Hematopoietic multipotent progenitor cell treated with erythropoietin and hydrocortisone succinate and interleukin-3 and kit ligand, for 6 days (in vitro differentiated cells): ENCODE results near the gene ESPL1.

Source experiments
- DNase-seq: peaks from one replicate; pipeline ENCODE4 v3.0.0-alpha.2; 2015

Gene ESPL1

GRCh38 chr12:53231921-53232645, 36.0 kb upstream of the ESPL1 start, which contains the start of gene RARG:
Gene RARG (minus strand): TSS chr12:53232209. CDS start chr12:53227545, 4,664 bp downstream.
- peak; percentile 79 for DNase-seq

- DNase-seq: peak; percentile 83
Observed at GRCh38 chr12:53232646-53233461, 35.2 kb upstream of the ESPL1 start.

DNA sequence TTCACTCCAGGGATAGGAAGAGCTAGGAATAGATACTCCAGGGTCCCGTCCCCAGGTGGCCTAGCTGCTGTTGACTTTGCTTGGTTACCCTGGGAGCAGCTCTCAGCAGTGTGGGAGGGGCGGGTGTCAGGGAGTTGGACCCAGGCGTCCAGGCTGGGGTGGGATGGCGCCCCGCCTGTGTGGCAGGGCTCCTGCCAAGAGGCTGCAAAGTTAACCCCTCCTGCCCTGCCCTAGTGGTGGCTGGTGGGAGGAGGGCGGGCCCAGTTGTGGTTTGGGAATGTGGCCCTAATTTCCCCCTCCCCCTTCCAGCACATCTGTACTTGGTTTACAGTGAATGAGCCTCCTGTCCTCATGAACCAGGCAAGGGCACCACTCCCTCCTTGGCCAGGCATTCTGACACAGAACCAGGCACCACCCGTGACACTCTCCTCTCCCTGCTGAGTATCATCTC, 34.4 kb upstream of the ESPL1 start:
- DNase-seq: peak; percentile 73

- peak; percentile 51 for DNase-seq
Observed at GRCh38 chr12:53234271-53234914, 33.7 kb upstream of the ESPL1 start.

DNA sequence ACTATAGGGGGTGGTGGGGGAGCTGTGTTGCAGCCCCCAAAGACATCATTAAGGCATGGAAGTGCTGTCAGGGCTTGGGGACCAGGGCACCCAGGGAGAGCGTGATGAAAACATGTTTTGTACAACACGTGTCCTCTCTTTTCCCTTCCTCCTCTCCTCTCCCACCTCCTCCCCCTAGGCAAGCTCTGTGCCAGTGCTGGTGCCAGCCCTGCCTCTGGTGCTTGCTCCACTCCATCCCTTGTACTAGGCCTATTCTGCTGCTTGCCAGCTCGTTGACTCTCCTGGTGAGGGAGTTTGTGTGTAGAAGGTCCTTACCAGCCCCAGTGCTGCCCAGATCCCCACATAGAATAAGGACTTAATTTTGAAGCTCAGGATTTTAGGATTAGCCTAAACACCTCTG, 32.9 kb upstream of the ESPL1 start:
- DNase-seq: no peak

DNA sequence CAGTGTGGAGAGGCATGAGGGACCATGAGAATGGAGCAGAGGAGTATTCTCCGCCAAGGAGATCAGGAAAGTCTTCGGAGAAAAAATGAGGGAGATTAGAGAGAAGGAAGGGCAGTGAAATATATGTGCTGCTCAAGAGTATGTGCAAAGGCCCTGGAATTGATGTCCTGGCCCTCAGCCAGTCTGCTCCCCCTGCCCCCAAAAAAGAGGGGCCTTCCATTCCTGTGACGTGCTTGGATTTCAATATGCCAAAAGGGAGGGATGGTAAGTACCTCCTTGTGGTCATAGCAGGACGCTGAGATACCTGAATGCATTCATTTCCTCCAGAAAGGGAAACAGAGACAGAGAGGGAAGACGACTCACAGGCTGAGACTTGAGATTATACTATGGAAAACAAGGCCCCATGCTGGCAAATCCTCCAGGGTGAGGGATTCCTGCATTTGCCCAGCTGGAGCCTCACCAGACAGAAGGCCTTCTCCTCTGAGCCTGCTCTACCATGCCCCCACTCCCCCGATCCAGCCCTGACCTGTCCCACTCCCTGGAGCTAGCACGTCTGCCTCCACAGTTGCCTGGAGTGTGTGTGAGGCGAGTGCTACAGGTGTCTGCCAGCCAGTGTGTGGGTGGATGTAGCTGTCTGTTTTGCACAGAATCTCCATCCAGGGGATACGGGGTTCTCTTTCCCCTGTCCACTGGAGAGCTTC, 32.2 kb upstream of the ESPL1 start:
- no peak for DNase-seq

DNA sequence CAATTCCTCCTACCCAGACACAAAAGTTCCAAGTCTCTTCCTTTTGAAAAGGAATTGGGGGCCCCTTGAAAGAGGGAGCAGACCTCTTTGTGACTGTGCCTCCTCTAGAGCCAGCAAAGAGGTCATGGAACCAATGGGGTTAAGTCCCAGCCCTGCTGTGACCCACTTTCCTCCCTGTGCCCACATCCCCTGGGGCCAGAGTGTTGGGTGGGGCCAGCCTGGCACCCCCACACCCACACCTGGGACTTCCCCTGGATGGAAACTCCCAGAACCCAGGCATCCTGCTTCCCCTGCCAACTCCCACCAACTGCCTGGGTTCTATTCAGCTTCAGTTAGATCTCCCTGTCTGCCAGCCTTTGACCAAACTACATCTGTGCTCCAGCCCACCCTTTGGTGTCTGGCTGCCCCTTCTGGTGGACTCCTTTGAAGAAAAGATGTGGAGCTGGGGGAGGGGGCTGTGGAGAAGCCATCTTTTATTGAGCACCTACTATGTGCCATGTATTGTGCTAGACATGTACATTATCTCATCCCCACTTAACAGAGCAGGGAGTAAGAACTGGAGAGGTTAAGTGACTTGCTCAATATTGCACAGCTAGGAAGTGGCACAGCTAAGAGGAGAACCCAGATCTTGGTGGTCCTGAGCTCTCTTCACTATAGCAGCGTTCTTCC, 31.5 kb upstream of the ESPL1 start:
- peak; percentile 1 for DNase-seq

- no peak for DNase-seq
Observed at GRCh38 chr12:53239643-53240258, 28.3 kb upstream of the ESPL1 start.

GRCh38 chr12:53241623-53242412, 26.3 kb upstream of the ESPL1 start:
- peak; percentile 1 for DNase-seq

DNA sequence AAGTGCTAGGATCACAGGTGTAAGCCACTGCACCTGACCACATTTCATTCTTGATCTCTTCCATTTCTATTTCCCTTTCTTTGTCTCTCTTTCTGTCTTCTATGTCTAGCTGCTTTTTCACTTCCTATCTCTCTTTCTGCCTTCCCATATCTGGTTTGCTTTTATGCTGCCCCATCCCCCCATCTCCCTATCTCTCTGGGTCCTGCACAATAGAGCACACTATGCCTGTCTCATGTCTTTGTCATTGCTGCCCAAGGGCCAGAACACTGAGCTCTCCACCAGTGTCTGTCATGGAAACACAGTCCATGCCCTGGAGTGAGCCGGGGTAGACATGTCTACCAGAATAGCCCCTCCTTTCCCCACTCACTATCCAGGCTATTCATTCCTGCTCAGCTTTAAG, 23.8 kb upstream of the ESPL1 start:
- DNase-seq: peak; percentile 82

- DNase-seq: peak; percentile 0
Observed at GRCh38 chr12:53245286-53245685, 22.8 kb upstream of the ESPL1 start.

GRCh38 chr12:53251477-53252348, 16.4 kb upstream of the ESPL1 start:
- peak; percentile 89 for DNase-seq

DNA sequence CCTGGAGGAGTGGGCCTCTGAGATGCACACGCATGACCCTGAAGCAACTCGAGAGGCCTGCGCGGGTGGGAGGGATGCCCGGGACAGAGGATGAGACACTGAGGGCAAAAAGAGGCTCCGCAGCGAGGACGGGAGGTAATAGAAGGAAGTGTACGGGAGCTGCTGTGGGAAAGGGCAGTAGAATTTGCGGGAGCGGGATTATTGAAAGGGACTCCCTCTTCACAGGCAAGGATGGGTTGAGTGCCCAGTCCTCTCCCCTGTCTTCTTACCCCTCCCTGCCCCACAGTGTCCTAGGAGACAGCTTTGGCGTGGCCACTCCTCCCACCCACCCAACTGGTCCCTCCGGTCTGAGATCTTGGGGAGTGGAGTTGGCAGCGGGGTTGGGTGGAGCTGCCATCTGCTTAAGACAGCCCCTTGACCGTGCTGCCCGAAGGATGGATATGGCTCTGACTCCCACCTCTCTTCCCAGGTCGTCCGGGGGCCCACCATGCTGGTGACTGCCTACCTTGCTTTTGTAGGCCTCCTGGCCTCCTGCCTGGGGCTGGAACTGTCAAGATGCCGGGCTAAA, 15.7 kb upstream of the ESPL1 start:
- peak; percentile 61 for DNase-seq

- DNase-seq: no peak
Observed at GRCh38 chr12:53253298-53253697, 14.8 kb upstream of the ESPL1 start.

DNA sequence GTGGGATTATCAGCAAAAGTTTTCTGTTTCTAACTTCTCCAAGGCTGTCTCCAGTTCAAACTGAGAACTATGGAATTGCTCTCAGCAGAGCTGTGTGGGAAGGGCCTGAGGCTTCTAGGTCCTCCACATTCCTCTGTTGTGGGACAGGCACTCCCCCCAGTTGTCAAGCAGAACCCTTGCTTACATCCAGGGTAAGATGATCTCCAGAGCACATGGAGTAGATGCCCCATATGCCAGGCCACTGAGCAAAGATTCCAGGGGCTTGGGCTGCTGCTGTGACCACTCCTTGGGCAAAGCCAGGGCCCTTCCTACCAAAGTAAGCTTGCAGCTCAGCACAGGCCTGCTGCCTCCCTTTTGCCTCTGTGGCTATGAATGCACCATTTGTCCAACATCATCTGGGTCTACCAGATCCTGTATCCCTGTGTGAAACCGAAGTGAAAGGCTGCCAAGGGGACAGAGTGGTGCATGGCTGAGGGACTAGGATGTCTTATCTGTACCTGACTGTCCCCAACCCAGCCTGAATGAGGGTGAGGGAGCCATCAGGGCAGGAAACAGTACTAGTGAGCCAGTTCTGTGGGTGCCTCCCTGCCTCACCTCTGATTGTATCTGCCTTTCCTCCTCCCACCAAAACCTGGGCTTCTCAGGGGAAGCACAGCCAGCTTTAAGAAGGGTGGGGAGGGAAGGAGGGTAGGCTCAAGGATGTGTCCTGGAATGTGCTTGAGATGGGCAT, 13.1 kb upstream of the ESPL1 start:
- DNase-seq: peak; percentile 44

DNA sequence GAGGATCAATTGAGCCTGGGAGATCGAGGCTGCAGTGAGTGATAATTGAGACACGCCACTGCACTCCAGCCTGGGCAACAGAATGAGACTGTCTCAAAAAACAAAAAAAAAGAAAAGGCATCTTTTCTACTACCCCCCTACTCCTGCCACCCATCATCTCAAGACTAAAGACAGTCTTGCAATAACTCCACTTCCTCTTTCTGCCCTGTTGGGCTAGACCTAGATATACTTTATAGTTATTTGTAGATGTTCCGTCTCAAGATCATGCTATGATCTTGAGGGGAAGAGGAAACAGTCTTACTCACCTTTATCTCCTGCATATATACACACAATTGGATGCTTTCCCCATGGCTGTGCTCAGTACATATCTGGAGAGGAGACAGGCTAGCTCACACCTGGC, 12.1 kb upstream of the ESPL1 start:
- DNase-seq: peak; percentile 74

GRCh38 chr12:53258541-53259539, 9.3 kb upstream of the ESPL1 start:
- no peak for DNase-seq

DNA sequence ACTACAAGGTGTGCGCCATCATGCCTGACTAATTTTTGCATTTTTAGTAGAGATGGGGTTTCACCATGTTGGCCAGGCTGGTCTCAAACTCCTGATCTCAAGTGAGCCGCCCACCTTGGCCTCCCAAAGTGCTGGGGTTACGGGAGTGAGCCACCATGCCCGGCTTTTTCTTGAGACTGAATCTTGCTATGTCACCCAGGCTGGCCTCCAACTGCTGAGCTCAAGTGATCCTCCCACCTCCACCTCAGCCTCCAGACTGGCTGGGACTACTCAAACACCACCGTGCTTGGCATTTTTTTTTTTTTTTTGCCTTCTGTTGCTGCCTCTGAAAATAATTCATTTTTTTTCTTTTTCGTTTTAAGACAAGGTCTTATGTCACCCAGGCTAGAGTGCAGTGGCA, 8.2 kb upstream of the ESPL1 start:
- DNase-seq: no peak
